ENCODE data around the gene MAP3K12.

DNA sequence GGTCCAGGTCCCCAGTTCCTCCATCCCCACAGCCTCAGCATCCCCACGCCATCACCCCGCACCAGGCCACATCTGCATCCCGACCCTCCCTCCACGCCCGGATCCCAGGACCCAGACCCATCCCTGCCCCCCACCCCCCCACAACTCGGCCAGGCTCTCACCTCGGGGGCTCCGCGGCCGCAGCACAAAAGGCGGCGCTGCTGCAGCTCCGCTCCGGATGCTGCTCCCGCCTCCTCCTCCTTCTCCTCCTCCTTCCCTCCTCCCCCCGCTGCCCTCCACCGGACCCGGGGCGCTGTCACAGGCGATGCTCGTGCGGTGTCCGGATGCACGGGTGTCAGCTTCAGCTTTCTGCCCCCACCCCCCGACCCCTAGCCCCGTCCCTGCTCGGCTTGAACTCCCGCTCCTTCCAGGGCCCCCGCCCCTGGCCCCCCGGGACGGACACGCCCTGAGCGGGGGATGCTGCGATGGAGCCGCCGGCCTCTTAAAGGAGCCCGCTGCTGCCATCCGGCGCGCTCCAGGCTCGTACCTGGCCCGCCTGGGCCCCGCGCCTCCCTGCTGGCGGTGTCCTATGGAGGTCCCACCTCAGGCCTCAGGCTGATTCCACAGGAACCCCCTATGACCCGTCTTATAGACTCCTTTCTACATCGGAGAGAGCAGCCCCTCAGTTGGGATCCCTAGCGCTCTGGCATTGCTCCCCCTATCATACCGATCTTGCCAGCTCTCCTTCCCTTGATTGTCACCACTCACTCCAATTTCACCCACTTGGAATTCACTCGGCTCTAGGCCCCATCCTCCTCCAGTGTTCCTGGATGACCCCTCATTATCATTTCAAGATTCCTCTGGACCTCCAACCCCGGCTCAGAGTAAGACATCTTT, at the start of gene MAP3K12:
- TF ChIP-seq EZH2 (IDR thresholded peaks at IDR 0.05; ENCODE audit: low read length, missing control alignments) = no peak
- TF ChIP-seq, protein P1, sequence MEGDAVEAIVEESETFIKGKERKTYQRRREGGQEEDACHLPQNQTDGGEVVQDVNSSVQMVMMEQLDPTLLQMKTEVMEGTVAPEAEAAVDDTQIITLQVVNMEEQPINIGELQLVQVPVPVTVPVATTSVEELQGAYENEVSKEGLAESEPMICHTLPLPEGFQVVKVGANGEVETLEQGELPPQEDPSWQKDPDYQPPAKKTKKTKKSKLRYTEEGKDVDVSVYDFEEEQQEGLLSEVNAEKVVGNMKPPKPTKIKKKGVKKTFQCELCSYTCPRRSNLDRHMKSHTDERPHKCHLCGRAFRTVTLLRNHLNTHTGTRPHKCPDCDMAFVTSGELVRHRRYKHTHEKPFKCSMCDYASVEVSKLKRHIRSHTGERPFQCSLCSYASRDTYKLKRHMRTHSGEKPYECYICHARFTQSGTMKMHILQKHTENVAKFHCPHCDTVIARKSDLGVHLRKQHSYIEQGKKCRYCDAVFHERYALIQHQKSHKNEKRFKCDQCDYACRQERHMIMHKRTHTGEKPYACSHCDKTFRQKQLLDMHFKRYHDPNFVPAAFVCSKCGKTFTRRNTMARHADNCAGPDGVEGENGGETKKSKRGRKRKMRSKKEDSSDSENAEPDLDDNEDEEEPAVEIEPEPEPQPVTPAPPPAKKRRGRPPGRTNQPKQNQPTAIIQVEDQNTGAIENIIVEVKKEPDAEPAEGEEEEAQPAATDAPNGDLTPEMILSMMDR (conservative IDR thresholded peaks at IDR 0.05 in 1 of 2, IDR thresholded peaks at IDR 0.05 in 1 of 2; ENCODE audit: low read depth in 1 of 2, low read length in 2 of 2) = peak in 1 of 2 donors; percentile 3

Data from fibroblast of lung (primary cell).